ENCODE results near the gene OR52B2. TPM values are rescaled to one million over a fixed set of nuclear protein-coding genes. Genes with fewer than 3 reads are reported as not detected.
"Not testable (repeated sequence)": the region's sequence is repeated elsewhere in the genome, so short reads cannot be mapped to it uniquely, and the experiment has no call there.

The OR52B2 gene
- polyA plus RNA-seq, 1 donor = not detected

DNA sequence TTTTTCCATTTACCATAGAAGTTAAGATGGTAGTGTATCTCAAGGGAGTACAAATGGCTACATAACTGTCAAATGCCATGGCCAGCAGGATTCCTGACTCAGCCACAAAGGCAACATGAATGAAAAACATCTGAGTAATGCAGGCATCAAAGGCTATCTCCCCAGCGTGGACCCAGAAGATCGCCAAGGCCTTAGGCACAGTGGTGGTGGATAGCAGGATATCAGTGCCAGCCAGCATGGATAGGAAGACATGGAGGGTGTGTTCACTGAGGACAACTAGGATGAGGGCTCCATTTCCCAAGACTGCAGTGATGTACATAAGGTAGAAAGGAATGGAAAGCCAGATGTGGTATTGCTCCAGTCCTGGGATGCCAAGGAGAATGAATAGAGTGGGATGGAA is 18.0 kb downstream of the OR52B2 start:
- DNase-seq (ENCODE audit: low read depth) = no peak

DNA sequence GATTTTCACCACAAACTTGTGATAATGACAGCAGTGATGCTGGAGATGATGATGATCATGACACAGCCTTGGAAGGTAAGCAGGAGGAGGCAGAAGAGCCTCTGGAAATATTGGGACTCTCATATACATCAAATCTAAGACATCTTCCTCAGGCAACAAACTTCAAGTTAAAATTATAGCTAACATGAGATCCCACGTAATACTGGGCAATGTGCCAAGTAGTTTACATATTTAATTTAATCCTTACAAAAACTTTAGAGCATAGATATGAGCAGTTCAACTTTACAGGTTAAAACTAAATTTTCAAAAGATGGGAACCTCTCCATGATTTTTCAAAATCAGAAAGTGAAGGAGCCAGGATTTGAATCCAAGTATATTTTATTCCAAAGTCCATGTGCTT is 19.0 kb downstream of the OR52B2 start:
- DNase-seq (ENCODE audit: low read depth) = no peak

DNA sequence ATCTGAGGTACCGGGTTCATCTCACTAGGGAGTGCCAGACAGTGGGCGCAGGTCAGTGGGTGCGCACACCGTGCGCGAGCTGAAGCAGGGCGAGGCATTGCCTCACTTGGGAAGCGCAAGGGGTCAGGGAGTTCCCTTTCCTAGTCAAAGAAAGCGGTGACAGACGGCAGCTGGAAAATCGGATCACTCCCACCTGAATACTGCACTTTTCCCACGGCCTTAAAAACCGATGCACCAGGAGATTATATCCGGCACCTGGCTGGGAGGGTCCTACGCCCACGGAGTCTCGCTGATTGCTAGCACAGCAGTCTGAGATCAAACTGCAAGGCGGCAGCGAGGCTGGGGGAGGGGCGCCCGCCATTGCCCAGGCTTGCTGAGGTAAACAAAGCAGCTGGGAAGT is 26.4 kb downstream of the OR52B2 start:
- not testable (repeated sequence) for DNase-seq (ENCODE audit: low read depth)

DNA sequence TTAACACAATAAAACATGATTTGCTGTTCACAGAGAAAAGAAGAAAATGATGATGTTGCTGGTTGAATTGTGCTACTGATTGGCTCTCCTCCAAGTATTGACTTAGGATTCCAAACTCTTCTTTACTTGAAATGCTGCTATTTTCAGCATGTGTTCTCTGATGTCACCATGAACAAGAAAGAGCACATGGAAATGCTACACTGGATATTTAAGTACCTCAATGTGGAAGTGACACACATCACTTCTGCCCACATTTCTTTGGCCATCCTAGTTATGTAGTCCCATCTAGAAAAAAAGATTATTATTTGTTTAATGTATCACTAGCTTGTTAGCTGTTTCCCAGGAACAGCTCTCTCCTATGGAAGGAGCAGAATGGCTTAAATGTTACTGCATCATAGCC is 27.2 kb downstream of the OR52B2 start:
- DNase-seq (ENCODE audit: low read depth) = no peak

DNA sequence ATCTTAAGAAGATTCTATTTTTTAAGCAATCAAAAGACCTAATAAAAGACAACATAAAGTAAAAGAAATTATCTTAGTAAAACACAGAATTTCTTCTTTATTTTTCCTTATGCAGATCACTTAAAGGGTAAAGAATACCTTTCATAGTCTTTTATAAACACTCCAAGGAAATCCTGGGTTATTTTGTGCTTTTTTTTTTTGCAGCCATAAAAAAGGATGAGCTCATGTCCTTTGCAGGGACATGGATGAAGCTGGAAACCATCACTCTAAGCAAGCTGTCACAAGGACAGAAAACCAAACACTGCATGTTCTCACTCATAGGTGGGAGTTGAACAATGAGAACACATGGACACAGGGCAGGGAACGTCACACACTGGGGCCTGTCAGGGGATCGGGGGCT is 34.2 kb downstream of the OR52B2 start:
- not testable (repeated sequence) for DNase-seq (ENCODE audit: low read depth)

DNA sequence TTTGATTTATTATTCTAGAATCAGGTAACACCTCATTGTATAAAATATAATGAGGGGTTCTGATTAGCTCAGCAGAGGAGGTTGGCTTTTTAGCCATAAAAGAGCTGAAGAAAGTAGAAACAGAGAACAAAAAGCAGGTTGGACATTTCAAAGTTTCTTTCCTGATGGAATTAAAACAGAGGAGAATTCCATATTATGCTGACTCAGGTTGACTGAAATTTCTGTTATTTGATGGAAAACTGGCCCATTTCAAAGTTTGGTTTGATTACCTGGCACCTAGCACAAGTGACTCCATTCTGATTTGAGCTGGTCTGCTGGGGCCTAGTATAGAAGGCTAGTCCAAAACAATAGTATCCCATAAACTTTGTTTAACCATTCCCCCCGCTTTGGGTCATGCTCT is 37.7 kb downstream of the OR52B2 start:
- no peak for DNase-seq (ENCODE audit: low read depth)

DNA sequence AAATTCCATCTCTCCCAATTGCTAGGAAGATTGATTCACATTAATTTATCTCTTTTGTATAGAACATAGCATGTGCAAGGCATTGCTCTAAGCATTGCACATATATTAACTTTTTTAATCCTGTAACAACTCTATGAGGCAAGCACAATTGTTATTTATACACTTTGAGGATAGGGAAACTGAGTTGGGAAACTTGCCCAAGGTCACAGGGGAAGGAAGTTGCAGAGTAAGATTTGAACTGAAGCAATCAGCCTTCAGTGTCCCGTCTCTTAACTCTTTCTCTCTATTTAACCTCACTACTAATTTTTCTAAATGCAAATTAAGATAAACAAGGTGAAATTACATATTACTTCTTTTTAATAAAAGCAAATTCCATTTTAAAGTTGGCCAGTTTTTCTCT is 40.5 kb downstream of the OR52B2 start:
- no peak for DNase-seq (ENCODE audit: low read depth)

DNA sequence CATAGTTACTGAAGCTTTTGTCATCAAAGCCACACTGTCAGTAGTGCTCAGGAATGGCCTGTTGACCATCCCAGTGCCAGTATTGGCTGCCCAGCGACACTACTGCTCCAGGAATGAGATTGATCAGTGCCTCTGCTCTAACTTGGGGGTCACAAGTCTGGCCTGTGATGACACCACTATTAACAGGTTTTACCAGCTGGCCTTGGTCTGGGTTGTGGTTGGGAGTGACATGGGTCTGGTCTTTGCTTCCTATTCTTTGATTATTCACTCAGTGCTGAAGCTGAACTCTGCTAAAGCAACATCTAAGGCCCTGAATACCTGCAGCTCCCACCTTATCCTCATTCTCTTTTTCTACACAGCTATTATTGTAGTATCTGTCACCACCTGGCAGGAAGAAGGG is 41.1 kb downstream of the OR52B2 start:
- DNase-seq (ENCODE audit: low read depth) = no peak

DNA sequence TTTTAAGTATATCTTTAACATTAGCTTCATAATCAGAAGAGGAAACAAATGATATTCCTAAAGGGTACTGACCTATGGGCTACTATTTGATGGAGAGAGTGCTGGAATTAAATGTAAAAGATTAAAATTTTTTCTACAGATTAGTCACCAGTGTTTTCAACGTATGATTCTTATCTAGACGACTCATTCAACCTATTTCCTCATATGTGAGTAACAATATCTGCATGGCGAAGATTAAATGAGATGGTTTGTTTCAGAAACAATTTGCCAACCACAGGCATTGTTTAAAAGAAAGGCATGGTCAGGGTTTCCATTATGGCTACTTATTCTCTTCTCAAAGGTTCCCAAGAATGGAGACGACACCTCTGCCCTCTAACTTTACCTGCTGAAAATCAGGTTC is 42.2 kb downstream of the OR52B2 start:
- DNase-seq (ENCODE audit: low read depth) = no peak

DNA sequence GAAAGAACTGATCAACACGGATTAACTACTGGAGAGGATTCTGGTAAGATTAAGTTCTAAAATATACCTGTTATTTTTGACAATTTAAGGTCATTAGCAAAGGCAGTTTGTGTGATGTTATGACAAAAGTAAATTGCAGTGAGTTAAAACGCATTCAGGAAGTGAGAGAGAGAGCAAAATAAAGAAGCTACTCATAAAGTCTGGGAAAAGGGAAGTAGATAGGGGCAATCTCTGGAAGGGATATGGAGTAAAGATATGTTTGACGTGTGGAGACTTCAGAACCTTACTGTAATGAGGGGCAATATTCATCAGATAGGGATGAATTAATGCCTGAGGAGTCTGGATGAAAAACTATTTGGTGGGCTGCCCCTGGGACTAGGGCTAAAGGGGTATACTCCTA is 45.9 kb downstream of the OR52B2 start:
- DNase-seq (ENCODE audit: low read depth) = no peak

Other genes with a start within 250 kb of the OR52B2 start
- gene OR56A3, start 228.1 kb downstream of the OR52B2 start, polyA plus RNA-seq (ENCODE audit: insufficient read length) = not detected
- gene OR56A5, start 201.8 kb downstream of the OR52B2 start, polyA plus RNA-seq (ENCODE audit: insufficient read length) = not detected
- gene OR52L1, start 183.3 kb downstream of the OR52B2 start, polyA plus RNA-seq (ENCODE audit: insufficient read length) = not detected
- not detected for gene OR56A4, start 163.4 kb downstream of the OR52B2 start, polyA plus RNA-seq (ENCODE audit: insufficient read length)
- gene OR56A1, start 139.6 kb downstream of the OR52B2 start, polyA plus RNA-seq (ENCODE audit: insufficient read length) = not detected
- gene OR56B4, start 62.6 kb downstream of the OR52B2 start, polyA plus RNA-seq (ENCODE audit: insufficient read length) = not detected
- not detected for gene OR52W1, start 28.9 kb upstream of the OR52B2 start, polyA plus RNA-seq (ENCODE audit: insufficient read length)
- gene C11orf42, start 35.2 kb upstream of the OR52B2 start, polyA plus RNA-seq (ENCODE audit: insufficient read length) = 0.24 TPM
- gene FHIP1B, start 64.3 kb upstream of the OR52B2 start, polyA plus RNA-seq (ENCODE audit: insufficient read length) = 24.1 TPM
- gene CNGA4, start 68.8 kb upstream of the OR52B2 start, polyA plus RNA-seq (ENCODE audit: insufficient read length) = 0.15 TPM
- not detected for gene CCKBR, start 89.5 kb upstream of the OR52B2 start, polyA plus RNA-seq (ENCODE audit: insufficient read length)
- gene CAVIN3, start 150.2 kb upstream of the OR52B2 start, polyA plus RNA-seq (ENCODE audit: insufficient read length) = 32.5 TPM
- 22.4 TPM for gene SMPD1, start 220.1 kb upstream of the OR52B2 start, polyA plus RNA-seq (ENCODE audit: insufficient read length)
- 29.1 TPM for gene APBB1, start 248.8 kb upstream of the OR52B2 start, polyA plus RNA-seq (ENCODE audit: insufficient read length)

All from forelimb muscle (tissue), 1 donor.